NCI-H446 treated with DMSO at 0.1 percent for 48 hours (cell line): ENCODE measurements around the gene PSMD3.
"Not testable (repeated sequence)": the region's sequence is repeated elsewhere in the genome, so short reads cannot be mapped to it uniquely, and the experiment has no call there.

Source experiments
- DNase-seq: peaks from one replicate; lab custom pipeline; 2025; lab: John Stamatoyannopoulos, UW

Gene PSMD3

GRCh38 chr17:39996800-39997199 is 16.2 kb downstream of the PSMD3 start:
- DNase-seq: no peak

DNA sequence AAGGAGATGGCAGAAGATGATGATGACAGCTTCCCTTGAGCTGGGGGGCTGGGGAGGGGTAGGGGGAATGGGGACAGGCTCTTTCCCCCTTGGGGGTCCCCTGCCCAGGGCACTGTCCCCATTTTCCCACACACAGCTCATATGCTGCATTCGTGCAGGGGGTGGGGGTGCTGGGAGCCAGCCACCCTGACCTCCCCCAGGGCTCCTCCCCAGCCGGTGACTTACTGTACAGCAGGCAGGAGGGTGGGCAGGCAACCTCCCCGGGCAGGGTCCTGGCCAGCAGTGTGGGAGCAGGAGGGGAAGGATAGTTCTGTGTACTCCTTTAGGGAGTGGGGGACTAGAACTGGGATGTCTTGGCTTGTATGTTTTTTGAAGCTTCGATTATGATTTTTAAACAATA is 16.9 kb downstream of the PSMD3 start:
- no peak for DNase-seq

GRCh38 chr17:39999067-39999466 is 18.5 kb downstream of the PSMD3 start:
- DNase-seq: no peak

- DNase-seq: no peak
Observed at GRCh38 chr17:40000161-40000560, 19.6 kb downstream of the PSMD3 start.

GRCh38 chr17:40001335-40001734 is 20.7 kb downstream of the PSMD3 start:
- DNase-seq: not testable (repeated sequence)

DNA sequence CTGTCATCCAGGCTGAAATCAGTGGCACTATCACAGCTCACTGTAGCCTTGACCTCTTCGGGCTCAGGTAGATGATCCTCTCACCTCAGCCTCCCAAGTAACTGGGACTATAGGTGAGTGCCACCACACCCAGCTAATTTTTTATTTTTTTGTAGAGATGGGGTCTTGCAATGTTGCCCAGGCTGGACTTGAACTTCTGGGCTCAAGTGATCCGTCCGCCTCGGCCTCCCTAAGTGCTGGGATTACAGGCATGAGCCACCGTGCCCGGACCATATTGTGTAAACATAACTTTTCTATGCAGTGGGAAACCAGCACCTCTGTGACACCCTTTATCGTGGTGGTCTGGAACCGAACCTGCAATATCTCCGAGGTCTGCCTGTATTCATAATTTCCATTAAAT is 23.5 kb downstream of the PSMD3 start:
- DNase-seq: no peak

- DNase-seq: no peak
Observed at GRCh38 chr17:40004712-40005111, 24.1 kb downstream of the PSMD3 start.

DNA sequence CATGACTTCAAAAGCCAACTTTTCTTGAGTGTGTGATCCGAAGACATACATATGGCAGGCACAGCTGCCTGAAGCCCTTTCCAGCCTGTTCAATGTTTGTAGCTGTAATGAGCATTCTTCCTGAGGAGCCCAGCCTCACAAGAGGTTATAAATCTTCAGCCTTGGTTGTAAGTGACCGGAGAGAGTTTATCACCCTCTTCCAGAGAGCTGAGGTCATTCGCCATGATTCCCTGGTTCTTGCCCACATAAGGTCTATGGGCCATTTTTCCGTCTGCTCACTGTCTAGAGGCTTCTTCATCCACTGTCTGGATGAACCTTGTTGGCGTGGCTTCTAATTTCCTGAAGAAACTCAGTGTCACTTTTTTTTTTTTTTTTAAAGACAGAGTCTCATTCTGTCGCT is 24.9 kb downstream of the PSMD3 start:
- no peak for DNase-seq

DNA sequence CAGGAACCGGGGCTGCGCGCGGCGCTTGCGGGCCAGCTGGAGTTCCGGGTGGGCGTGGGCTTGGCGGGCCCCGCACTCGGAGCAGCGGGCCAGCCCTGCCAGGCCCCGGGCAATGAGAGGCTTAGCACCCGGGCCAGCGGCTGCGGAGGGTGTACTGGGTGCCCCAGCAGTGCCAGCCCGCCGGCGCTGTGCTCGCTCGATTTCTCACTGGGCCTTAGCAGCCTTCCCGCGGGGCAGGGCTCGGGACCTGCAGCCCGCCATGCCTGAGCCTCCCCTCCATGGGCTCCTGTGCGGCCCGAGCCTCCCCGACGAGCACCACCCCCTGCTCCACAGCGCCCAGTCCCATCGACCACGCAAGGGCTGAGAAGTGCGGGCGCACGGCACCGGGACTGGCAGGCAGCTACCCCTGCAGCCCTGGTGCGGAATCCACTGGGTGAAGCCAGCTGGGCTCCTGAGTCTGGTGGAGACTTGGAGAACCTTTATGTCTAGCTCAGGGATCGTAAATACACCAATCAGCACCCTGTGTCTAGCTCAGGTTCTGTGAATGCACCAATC is 30.4 kb downstream of the PSMD3 start:
- DNase-seq: not testable (repeated sequence)

DNA sequence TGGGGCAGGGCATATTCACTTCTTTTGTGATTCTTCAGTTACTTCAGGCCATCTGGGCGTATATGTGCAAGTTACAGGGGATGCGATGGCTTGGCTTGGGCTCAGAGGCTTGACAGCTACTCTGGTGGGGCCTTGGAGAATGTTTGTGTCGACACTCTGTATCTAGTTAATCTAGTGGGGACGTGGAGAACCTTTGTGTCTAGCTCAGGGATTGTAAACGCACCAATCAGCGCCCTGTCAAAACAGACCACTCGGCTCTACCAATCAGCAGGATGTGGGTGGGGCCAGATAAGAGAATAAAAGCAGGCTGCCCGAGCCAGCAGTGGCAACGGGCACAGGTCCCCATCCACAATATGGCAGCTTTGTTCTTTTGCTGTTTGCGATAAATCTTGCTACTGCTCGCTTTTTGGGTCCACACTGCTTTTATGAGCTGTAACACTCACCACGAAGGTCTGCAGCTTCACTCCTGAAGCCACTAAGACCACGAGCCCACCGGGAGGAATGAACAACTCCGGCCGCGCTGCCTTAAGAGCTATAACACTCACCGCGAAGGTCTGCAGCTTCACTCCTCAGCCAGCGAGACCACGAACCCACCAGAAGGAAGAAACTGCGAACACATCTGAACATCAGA is 31.5 kb downstream of the PSMD3 start:
- not testable (repeated sequence) for DNase-seq

GRCh38 chr17:40014375-40014980 is 33.9 kb downstream of the PSMD3 start:
- DNase-seq: no peak

GRCh38 chr17:40015005-40015997 is 34.7 kb downstream of the PSMD3 start, which contains the start of gene CSF3:
TSS of gene CSF3 (plus strand) at chr17:40015440. CDS start at chr17:40015475, 35 bp downstream.
- no peak for DNase-seq

DNA sequence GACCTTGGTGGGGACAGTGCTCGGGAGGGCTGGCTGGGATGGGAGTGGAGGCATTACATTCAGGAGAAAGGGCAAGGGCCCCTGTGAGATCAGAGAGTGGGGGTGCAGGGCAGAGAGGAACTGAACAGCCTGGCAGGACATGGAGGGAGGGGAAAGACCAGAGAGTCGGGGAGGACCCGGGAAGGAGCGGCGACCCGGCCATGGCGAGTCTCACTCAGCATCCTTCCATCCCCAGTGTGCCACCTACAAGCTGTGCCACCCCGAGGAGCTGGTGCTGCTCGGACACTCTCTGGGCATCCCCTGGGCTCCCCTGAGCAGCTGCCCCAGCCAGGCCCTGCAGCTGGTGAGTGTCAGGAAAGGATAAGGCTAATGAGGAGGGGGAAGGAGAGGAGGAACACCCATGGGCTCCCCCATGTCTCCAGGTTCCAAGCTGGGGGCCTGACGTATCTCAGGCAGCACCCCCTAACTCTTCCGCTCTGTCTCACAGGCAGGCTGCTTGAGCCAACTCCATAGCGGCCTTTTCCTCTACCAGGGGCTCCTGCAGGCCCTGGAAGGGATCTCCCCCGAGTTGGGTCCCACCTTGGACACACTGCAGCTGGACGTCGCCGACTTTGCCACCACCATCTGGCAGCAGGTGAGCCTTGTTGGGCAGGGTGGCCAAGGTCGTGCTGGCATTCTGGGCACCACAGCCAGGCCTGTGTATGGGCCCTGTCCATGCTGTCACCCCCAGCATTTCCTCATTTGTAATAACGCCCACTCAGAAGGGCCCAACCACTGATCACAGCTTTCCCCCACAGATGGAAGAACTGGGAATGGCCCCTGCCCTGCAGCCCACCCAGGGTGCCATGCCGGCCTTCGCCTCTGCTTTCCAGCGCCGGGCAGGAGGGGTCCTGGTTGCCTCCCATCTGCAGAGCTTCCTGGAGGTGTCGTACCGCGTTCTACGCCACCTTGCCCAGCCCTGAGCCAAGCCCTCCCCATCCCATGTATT is 35.7 kb downstream of the PSMD3 start:
- DNase-seq: no peak

GRCh38 chr17:40017422-40018080 is 36.9 kb downstream of the PSMD3 start:
- no peak for DNase-seq

- no peak for DNase-seq
Observed at GRCh38 chr17:40018211-40019121, 37.9 kb downstream of the PSMD3 start.

GRCh38 chr17:40019140-40019991 is 38.8 kb downstream of the PSMD3 start:
- no peak for DNase-seq

DNA sequence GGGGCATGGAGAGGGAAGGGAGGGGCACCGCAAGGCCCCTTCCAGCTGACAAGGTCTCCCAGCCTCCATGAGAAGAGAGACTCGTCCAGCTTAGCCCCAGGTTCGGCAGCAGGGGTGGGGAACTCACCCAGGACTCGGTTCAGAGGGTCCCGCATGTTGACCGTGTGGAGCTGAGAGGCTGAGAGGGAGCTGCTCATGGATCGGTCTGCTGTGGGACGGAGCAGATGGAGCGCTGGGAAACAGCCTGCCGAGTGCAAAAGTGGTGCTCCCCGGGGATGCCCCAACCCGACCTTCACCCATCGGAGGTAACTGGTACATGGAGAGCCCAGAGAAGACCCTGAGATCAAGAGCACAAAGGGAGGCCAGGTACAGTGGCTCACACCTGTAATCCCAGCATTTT is 39.5 kb downstream of the PSMD3 start:
- no peak for DNase-seq

- DNase-seq: no peak
Observed at GRCh38 chr17:40021451-40021971, 40.9 kb downstream of the PSMD3 start.
